ENCODE results near the gene IL18R1.

Gene IL18R1

GRCh38 chr2:102439065-102439695 is 83.6 kb downstream of the IL18R1 start:
- peak; percentile 74 to 83 for DNase-seq (ENCODE audit: low read depth in 2 of 2)
- TF ChIP-seq, protein P1, sequence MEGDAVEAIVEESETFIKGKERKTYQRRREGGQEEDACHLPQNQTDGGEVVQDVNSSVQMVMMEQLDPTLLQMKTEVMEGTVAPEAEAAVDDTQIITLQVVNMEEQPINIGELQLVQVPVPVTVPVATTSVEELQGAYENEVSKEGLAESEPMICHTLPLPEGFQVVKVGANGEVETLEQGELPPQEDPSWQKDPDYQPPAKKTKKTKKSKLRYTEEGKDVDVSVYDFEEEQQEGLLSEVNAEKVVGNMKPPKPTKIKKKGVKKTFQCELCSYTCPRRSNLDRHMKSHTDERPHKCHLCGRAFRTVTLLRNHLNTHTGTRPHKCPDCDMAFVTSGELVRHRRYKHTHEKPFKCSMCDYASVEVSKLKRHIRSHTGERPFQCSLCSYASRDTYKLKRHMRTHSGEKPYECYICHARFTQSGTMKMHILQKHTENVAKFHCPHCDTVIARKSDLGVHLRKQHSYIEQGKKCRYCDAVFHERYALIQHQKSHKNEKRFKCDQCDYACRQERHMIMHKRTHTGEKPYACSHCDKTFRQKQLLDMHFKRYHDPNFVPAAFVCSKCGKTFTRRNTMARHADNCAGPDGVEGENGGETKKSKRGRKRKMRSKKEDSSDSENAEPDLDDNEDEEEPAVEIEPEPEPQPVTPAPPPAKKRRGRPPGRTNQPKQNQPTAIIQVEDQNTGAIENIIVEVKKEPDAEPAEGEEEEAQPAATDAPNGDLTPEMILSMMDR (IDR thresholded peaks at IDR 0.05; ENCODE audit: low read depth, low read length) = no peak
- no peak overlapping the region for H3K4me3 ChIP-seq (replicated peaks in 1 of 2; ENCODE audit: low read depth in 2 of 2, low read length in 2 of 2)

DNA sequence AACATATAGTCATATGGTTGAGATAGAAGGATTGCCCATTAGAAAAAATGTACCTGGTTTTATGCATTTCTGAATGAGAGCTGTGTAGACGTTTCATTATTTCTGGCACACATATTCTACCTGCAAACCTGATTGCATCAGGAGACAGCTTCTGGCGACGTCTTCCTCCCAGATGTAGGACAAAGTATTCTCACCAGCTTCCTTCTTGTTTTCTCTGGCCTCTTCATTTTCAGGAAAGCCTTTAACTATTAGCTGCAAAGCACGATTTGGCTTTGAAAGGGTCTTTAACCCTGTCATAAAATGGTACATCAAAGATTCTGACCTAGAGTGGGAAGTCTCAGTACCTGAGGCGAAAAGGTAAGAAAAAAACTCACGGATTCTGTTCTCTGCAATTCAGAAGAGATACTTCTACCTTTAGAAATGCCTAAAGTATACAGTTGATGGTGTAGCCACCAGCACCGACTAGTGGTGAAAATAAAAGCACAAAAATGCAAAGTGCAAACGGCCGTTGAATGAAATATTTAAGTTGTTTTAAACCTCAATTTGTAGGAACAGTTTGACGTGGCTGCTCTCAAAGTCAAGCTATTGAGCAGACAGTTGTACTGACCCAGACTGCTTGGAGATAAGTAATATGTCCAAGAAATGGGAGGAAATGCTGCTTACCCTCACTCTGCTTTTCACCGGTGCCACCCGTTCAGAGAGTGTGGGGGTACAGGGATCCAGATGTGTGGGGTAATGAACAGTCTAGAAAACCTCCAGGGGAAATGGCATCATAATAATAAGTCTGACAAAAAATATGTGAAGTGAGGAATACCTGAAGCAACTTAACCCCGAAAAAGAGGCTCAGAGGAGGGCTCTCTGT is 87.6 kb downstream of the IL18R1 start:
- TF ChIP-seq, protein P1 (IDR thresholded peaks at IDR 0.05; ENCODE audit: low read depth, low read length) = peak; percentile 85
- no peak overlapping the region for H3K4me3 ChIP-seq (replicated peaks in 1 of 2; ENCODE audit: low read depth in 2 of 2, low read length in 2 of 2)
- DNase-seq (ENCODE audit: low read depth in 2 of 2) = peak; percentile 64 to 68

DNA sequence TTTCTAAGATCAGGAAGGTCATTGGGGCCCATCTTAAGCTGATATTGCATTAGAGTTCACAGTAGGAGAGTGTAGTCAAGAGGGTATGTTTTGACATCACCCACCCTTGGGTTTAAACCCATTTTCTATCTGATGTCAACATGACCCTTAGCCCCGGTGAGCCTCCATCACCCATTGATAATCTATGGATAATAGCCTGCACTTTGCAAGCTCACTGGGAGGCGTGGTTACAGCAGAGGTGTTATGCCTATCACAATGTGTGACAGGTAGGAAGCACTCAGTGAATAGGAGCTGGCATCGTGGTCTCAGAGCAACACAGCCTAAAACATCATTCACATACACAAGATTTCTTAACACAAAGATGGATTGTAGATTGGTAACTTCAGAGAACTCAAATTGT is 88.6 kb downstream of the IL18R1 start:
- DNase-seq (ENCODE audit: low read depth in 2 of 2) = no peak
- no peak overlapping the region for H3K4me3 ChIP-seq (replicated peaks in 1 of 2; ENCODE audit: low read depth in 2 of 2, low read length in 2 of 2)
- TF ChIP-seq, protein P1 (IDR thresholded peaks at IDR 0.05; ENCODE audit: low read depth, low read length) = no peak

DNA sequence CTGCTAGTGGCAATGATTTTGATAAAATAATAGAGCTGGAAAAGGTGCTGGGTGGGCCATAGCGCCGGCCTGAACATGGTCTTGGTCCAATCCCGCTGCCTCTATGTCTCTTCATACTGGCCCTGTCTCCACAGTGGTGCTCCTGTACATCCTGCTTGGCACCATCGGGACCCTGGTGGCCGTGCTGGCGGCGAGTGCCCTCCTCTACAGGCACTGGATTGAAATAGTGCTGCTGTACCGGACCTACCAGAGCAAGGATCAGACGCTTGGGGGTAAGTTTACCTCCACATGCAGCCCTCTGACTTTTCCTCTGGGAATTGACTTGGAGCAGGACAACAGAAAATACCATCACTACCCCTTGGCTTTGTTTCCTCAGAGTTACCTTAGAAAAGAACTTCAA is 91.3 kb downstream of the IL18R1 start:
- TF ChIP-seq, protein P1 (IDR thresholded peaks at IDR 0.05; ENCODE audit: low read depth, low read length) = no peak
- H3K4me3 ChIP-seq (replicated peaks in 1 of 2; ENCODE audit: low read depth in 2 of 2, low read length in 2 of 2) = no peak overlapping the region
- no peak for DNase-seq (ENCODE audit: low read depth in 2 of 2)

Data from cardiac fibroblast (primary cell).